MM.1S (cell line): ENCODE data around the gene METTL21A.
"Not testable (repeated sequence)": the region's sequence is repeated elsewhere in the genome, so short reads cannot be mapped to it uniquely, and the experiment has no call there.

Experiments
- DNase-seq: peaks from one replicate; pipeline ENCODE4 v3.0.0-alpha.2; 2015
- H2AFZ ChIP-seq: fragments of 300-600 bp; sonication (generic); 2 replicates; pipeline ENCODE4 v1.6.0; 2016; ENCODE audit warnings: antibody characterized with exemption, low read length
- H3F3A ChIP-seq: fragments of 300-600 bp; sonication (generic); 2 replicates; pipeline ENCODE4 v1.6.1; 2016; ENCODE audit warnings: mild to moderate bottlenecking, antibody characterized with exemption, low read length, moderate library complexity, mixed read lengths; ENCODE audit not compliant: insufficient read depth
- H3K27ac ChIP-seq: fragments of 300-600 bp; sonication (generic); 2 replicates; pipeline ENCODE4 v1.5.1; 2016; ENCODE audit warnings: mild to moderate bottlenecking, low read length
- H3K27me3 ChIP-seq: fragments of 300-600 bp; sonication (generic); replicated peaks from 2 replicates; pipeline ENCODE4 v1.6.0; 2016; ENCODE audit warnings: low read length; ENCODE audit not compliant: insufficient read depth
- H3K36me3 ChIP-seq: fragments of 300-600 bp; sonication (generic); replicated peaks from 2 replicates; pipeline ENCODE4 v1.6.1; 2016; ENCODE audit warnings: mild to moderate bottlenecking, low read length, mixed read lengths; ENCODE audit not compliant: insufficient read depth
- H3K4me1 ChIP-seq: fragments of 300-600 bp; sonication (generic); 2 replicates; pipeline ENCODE4 v1.6.1; 2016; ENCODE audit warnings: low read length, mixed read lengths
- H3K4me2 ChIP-seq: fragments of 300-600 bp; sonication (generic); 2 replicates; pipeline ENCODE4 v1.6.0; 2016; ENCODE audit warnings: low read depth, low read length
- H3K4me3 ChIP-seq: fragments of 300-600 bp; sonication (generic); 2 replicates; pipeline ENCODE4 v1.5.1; 2016; ENCODE audit warnings: low read length, mixed read lengths
- H3K79me2 ChIP-seq: fragments of 300-600 bp; sonication (generic); 2 replicates; pipeline ENCODE4 v1.6.1; 2016; ENCODE audit warnings: mixed run types, low read length, mixed read lengths
- H3K9ac ChIP-seq: fragments of 300-600 bp; sonication (generic); 2 replicates; pipeline ENCODE4 v1.6.1; 2016; ENCODE audit warnings: low read length, mixed read lengths
- H3K9me2 ChIP-seq: fragments of 300-600 bp; sonication (generic); replicated peaks from 2 replicates; pipeline ENCODE4 v1.6.1; 2016; ENCODE audit warnings: mild to moderate bottlenecking, low read length, mixed read lengths; ENCODE audit not compliant: insufficient read depth
- H3K9me3 ChIP-seq: fragments of 300-600 bp; sonication (generic); replicated peaks from 2 replicates; pipeline ENCODE4 v1.6.1; 2016; ENCODE audit warnings: mild to moderate bottlenecking, low read length, mixed read lengths; ENCODE audit not compliant: insufficient read depth
- H4K20me1 ChIP-seq: fragments of 300-600 bp; sonication (generic); 2 replicates; pipeline ENCODE4 v1.6.1; 2016; ENCODE audit warnings: mild to moderate bottlenecking, low read length, moderate library complexity, mixed read lengths; ENCODE audit not compliant: insufficient read depth
- EZH2 ChIP-seq: fragments of 300-600 bp; sonication (generic); optimal IDR thresholded peaks from 2 replicates; pipeline ENCODE3; 2017; ENCODE audit warnings: low read depth, mild to moderate bottlenecking, antibody characterized with exemption, low read length, mixed read lengths
- EZH2phosphoT487 ChIP-seq: fragments of 300-600 bp; sonication (generic); IDR thresholded peaks from 2 replicates; pipeline ENCODE4 v1.6.1; 2018; ENCODE audit warnings: antibody characterized with exemption, low read length
- TF ChIP-seq, protein P1 (sequence below): fragments of 300-600 bp; sonication (generic); IDR thresholded peaks from 2 replicates; pipeline ENCODE4 v1.5.1; 2016; ENCODE audit warnings: antibody characterized with exemption, low read length, mixed read lengths

The METTL21A gene

DNA sequence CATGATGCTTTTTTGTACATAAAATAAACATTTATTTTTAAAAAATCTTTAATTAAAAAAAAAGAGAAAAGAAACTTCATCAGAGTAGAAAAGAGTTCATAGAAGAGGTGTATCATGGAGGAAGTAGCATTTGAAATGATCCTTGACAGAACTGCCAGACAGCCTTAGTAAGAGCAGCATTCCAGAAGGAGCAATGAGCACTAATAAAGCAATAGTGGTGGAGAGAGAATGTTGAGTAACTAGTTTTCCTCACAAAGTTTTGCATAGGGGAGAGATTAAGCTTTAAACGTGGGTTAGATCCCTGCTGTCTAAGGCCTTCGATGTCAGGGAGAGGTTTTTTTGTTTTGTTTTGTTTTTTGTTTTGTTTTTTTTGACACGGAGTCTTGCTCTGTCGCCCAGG lies 29.8 kb upstream of the METTL21A start:
- TF ChIP-seq, protein P1, sequence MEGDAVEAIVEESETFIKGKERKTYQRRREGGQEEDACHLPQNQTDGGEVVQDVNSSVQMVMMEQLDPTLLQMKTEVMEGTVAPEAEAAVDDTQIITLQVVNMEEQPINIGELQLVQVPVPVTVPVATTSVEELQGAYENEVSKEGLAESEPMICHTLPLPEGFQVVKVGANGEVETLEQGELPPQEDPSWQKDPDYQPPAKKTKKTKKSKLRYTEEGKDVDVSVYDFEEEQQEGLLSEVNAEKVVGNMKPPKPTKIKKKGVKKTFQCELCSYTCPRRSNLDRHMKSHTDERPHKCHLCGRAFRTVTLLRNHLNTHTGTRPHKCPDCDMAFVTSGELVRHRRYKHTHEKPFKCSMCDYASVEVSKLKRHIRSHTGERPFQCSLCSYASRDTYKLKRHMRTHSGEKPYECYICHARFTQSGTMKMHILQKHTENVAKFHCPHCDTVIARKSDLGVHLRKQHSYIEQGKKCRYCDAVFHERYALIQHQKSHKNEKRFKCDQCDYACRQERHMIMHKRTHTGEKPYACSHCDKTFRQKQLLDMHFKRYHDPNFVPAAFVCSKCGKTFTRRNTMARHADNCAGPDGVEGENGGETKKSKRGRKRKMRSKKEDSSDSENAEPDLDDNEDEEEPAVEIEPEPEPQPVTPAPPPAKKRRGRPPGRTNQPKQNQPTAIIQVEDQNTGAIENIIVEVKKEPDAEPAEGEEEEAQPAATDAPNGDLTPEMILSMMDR = no peak
- TF ChIP-seq EZH2 = no peak
- no peak for TF ChIP-seq EZH2phosphoT487
- no peaks in the 10 kb centered on the region for H3K79me2 ChIP-seq
- H3F3A ChIP-seq = no peaks in the 10 kb centered on the region
- H3K9me3 ChIP-seq = no peaks in the 10 kb centered on the region
- H3K4me1 ChIP-seq = no peaks in the 10 kb centered on the region
- H3K27ac ChIP-seq = no peak overlapping the region
- no peaks in the 10 kb centered on the region for H3K27me3 ChIP-seq
- H3K36me3 ChIP-seq = no peaks in the 10 kb centered on the region
- H3K4me3 ChIP-seq = no peak overlapping the region
- no peak overlapping the region for H2AFZ ChIP-seq
- H3K9ac ChIP-seq = no peak overlapping the region
- H3K9me2 ChIP-seq = no peaks in the 10 kb centered on the region
- no peak for DNase-seq
- no peaks in the 10 kb centered on the region for H4K20me1 ChIP-seq
- no peak overlapping the region for H3K4me2 ChIP-seq

DNA sequence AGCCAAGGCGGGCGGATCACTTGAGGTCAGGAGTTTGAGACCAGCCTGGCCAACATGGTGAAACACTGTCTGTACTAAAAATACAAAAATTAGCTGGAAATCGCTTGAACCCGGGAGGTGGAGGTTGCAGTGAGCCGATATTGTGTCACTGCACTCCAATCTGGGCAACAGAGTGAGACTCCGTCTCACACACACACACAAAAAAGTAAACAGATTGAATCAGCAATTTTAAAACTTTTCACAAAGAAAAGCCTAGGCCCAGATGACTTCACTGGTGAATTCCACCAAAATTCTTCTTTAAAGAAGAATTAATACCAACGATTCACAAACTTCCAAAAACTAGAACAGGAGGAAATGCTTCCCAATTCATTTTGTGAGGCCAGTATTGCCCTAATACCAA lies 21.4 kb upstream of the METTL21A start:
- DNase-seq, H3K27me3 ChIP-seq, H4K20me1 ChIP-seq, H2AFZ ChIP-seq, H3F3A ChIP-seq, H3K4me3 ChIP-seq, H3K27ac ChIP-seq, H3K9me3 ChIP-seq, H3K9me2 ChIP-seq, H3K36me3 ChIP-seq, H3K9ac ChIP-seq, H3K4me2 ChIP-seq, H3K79me2 ChIP-seq, H3K4me1 ChIP-seq: not testable (repeated sequence)

DNA sequence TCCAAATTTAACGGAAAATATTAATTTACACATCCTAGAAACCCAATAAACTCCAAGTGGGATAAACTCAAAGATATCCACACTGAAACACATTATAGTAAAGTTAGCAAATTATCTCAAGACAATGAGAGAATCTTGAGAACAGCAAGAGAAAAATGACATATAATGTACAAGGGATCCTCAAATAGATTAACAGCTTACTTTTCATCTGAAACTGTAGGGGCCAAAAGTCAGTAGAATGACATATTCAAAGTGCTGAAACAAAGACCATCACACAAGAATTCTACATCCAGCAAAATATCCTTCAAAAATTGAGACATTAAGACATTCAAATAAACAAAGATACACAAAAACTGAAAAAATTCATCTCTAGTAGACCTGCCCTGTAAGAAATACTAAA lies 18.7 kb upstream of the METTL21A start:
- Histone ChIP-seq H4K20me1 (no peaks in the 10 kb centered on the region), H2AFZ (no peak overlapping the region), H3K27ac (no peak overlapping the region), H3K4me1 (no peaks in the 10 kb centered on the region), H3K9me2 (no peaks in the 10 kb centered on the region), H3K27me3 (no peaks in the 10 kb centered on the region), H3K79me2 (no peaks in the 10 kb centered on the region), H3K4me2 (no peak overlapping the region), H3K9ac (no peak overlapping the region), H3K36me3 (no peaks in the 10 kb centered on the region), H3K9me3 (no peaks in the 10 kb centered on the region), H3F3A (no peaks in the 10 kb centered on the region), H3K4me3 (no peak overlapping the region)
- DNase-seq = no peak
- TF ChIP-seq EZH2phosphoT487 (no peak), EZH2 (no peak)
- TF ChIP-seq, protein P1 = no peak

DNA sequence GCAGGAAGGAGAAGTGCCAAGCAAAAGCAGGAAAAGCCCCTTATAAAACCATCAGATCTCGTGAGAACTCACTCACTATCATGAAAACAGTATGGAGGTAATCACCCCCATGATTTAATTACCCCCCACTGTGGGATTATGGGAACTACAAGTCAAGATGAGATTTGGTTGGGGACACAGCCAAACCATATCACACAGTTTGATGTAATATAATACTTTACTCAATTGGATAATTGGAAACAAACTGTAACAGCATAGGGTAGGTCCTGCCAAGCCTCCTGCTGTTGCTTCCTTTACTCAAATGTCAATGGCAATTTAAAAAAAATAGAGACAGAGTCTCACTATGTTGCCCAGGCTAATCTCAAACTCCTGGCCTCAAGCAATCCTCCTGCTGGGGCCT lies 15.5 kb upstream of the METTL21A start:
- no peak overlapping the region for H3K4me2 ChIP-seq
- no peaks in the 10 kb centered on the region for H3F3A ChIP-seq
- H4K20me1 ChIP-seq = no peaks in the 10 kb centered on the region
- TF ChIP-seq, protein P1 = no peak
- no peak for TF ChIP-seq EZH2
- TF ChIP-seq EZH2phosphoT487 = no peak
- H3K27me3 ChIP-seq = no peaks in the 10 kb centered on the region
- H3K79me2 ChIP-seq = no peaks in the 10 kb centered on the region
- no peaks in the 10 kb centered on the region for H3K9me2 ChIP-seq
- DNase-seq = no peak
- H2AFZ ChIP-seq = no peak overlapping the region
- no peaks in the 10 kb centered on the region for H3K36me3 ChIP-seq
- H3K4me3 ChIP-seq = no peak overlapping the region
- H3K9me3 ChIP-seq = no peaks in the 10 kb centered on the region
- no peak overlapping the region for H3K9ac ChIP-seq
- no peak overlapping the region for H3K27ac ChIP-seq
- no peaks in the 10 kb centered on the region for H3K4me1 ChIP-seq
